DND-41 (cell line): Measurements from ENCODE around the gene RAI1.

ENCODE experiments used
- ATAC-seq: fragments of 200-7000 bp; cut with Tn5 transposase; 3 replicates; pipeline ENCODE4 v1.9.1; 2021; ENCODE audit warnings: low read depth; ENCODE audit not compliant: insufficient read depth
- DNase-seq: peaks from one replicate; pipeline ENCODE4 v3.0.0-alpha.2; 2020
- H2AFZ ChIP-seq: 2 replicates; pipeline ENCODE4 v1.6.0; 2012; ENCODE audit warnings: low read depth, low read length
- H3K27ac ChIP-seq: 2 replicates; pipeline ENCODE4 v1.5.1; 2012; ENCODE audit warnings: low read length, inconsistent platforms
- H3K27me3 ChIP-seq: fragments of 200-600 bp; sonication (generic); 2 replicates; pipeline ENCODE4 v1.6.0; 2012; ENCODE audit warnings: low read length, mild to moderate bottlenecking, inconsistent platforms; ENCODE audit not compliant: insufficient read depth, poor library complexity
- H3K36me3 ChIP-seq: 2 replicates; pipeline ENCODE4 v1.5.1; 2012; ENCODE audit warnings: low read length, inconsistent platforms; ENCODE audit not compliant: insufficient read depth
- H3K4me1 ChIP-seq: 2 replicates; pipeline ENCODE4 v1.5.1; 2012; ENCODE audit warnings: mild to moderate bottlenecking, low read length; ENCODE audit not compliant: insufficient read depth
- H3K4me2 ChIP-seq: 2 replicates; pipeline ENCODE4 v1.6.0; 2012; ENCODE audit warnings: mild to moderate bottlenecking, moderate library complexity, low read length, inconsistent platforms; ENCODE audit not compliant: insufficient read depth
- H3K4me3 ChIP-seq, 2 experiments: fragments of 200-600 bp in 1 of 2; shearing (Covaris generic) in 1 of 2; 2 replicates each; pipeline ENCODE4 v1.5.1; 2012 to 2016; ENCODE audit warnings: inconsistent platforms in 2 of 2, low read length in 2 of 2, mild to moderate bottlenecking in 2 of 2, low read depth in 1 of 2, moderate library complexity in 1 of 2
- H3K79me2 ChIP-seq: 2 replicates; pipeline ENCODE4 v1.6.0; 2012; ENCODE audit warnings: low read length, inconsistent platforms; ENCODE audit not compliant: insufficient read depth
- H3K9ac ChIP-seq: 2 replicates; pipeline ENCODE4 v1.6.0; 2012; ENCODE audit warnings: low read depth, mild to moderate bottlenecking, inconsistent platforms, low read length, moderate library complexity
- H3K9me3 ChIP-seq: 2 replicates; pipeline ENCODE4 v1.5.1; 2012; ENCODE audit warnings: low read length, moderate library complexity, mild to moderate bottlenecking, inconsistent platforms; ENCODE audit not compliant: insufficient read depth, severe bottlenecking
- H4K20me1 ChIP-seq: 2 replicates; pipeline ENCODE4 v1.6.0; 2012; ENCODE audit warnings: low read length; ENCODE audit not compliant: insufficient read depth
- EZH2 ChIP-seq: IDR thresholded peaks from 3 replicates; pipeline ENCODE4 v1.6.1; 2012; ENCODE audit warnings: borderline replicate concordance, low read depth, mild to moderate bottlenecking, moderate library complexity, low read length, inconsistent platforms; ENCODE audit not compliant: severe bottlenecking
- TF ChIP-seq, protein P1 (sequence below): IDR thresholded peaks from 2 replicates; pipeline ENCODE4 v1.5.1; 2012; ENCODE audit warnings: borderline replicate concordance, low read length, moderate library complexity, mild to moderate bottlenecking; ENCODE audit not compliant: poor library complexity, severe bottlenecking; ENCODE audit errors: extremely low read depth

RAI1 gene

DNA sequence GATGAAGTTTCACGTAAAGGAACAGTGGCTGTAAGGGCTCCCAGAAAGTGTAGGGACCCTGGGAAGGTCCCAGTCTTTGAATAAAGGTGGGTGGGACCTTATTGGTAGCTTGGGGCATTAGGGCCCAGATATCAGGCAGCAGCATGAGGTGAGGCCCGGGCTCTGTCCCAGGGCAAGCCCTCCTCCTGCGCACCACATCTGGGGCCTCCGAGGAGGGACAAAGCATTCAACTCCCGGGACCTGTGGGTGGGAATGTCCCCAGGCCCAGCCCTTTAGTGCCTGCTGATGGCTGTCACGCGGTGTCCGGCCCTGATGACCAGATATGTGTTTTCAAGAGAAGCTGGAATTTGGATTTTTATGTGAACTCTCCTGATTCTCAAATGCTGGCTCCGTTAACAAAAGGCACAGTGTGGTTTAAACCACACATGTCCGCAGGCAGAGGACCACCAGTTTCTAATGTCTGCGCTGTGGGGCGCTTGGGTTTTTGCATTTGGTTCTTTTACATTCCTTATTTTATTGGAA, 30.4 kb downstream of the RAI1 start:
- H4K20me1 ChIP-seq = peaks cover 92% of the 10 kb centered on the region
- H3K4me1 ChIP-seq = no peaks in the 10 kb centered on the region
- no peak for ATAC-seq
- H2AFZ ChIP-seq = no peak overlapping the region
- DNase-seq = no peak
- no peak overlapping the region for H3K27ac ChIP-seq
- no peak overlapping the region for H3K4me2 ChIP-seq
- H3K79me2 ChIP-seq = peaks cover 100% of the 10 kb centered on the region
- no peak for TF ChIP-seq EZH2
- TF ChIP-seq, protein P1, sequence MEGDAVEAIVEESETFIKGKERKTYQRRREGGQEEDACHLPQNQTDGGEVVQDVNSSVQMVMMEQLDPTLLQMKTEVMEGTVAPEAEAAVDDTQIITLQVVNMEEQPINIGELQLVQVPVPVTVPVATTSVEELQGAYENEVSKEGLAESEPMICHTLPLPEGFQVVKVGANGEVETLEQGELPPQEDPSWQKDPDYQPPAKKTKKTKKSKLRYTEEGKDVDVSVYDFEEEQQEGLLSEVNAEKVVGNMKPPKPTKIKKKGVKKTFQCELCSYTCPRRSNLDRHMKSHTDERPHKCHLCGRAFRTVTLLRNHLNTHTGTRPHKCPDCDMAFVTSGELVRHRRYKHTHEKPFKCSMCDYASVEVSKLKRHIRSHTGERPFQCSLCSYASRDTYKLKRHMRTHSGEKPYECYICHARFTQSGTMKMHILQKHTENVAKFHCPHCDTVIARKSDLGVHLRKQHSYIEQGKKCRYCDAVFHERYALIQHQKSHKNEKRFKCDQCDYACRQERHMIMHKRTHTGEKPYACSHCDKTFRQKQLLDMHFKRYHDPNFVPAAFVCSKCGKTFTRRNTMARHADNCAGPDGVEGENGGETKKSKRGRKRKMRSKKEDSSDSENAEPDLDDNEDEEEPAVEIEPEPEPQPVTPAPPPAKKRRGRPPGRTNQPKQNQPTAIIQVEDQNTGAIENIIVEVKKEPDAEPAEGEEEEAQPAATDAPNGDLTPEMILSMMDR = no peak
- no peaks in the 10 kb centered on the region for H3K9me3 ChIP-seq
- H3K27me3 ChIP-seq = no peaks in the 10 kb centered on the region
- peaks cover 9% of the 10 kb centered on the region for H3K36me3 ChIP-seq
- H3K4me3 ChIP-seq = no peak overlapping the region
- no peak overlapping the region for H3K9ac ChIP-seq

DNA sequence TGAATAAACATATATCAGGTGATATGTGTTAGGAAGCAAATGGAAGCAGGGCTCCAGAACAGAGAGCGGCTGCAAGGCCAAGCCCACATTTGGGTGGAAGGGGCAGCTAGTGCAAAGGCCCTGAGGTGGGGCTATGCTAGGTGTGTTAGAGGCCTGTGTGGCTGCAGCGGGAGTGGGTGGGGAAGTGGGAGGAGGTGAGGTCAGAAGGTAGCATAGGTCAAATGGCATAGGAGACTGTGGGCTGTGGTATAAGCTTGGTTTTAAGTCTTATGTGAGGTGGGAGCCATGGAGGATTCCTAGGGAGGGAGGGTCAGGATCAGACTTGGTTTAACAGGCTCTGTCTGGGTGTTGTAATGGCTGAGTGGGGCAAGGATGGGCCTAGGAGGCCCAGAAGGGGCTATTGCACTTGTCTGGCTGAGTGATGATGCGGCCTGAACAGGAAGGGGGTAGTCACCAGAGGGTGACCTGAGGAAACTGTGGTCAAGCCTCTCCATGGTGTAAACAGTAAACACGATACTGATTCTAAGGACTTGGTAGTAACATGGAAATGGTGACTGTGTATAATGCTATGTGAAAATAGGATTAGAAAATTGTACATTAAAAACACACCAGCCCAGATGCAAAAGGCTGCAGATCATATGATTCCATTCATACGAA, 31.1 kb downstream of the RAI1 start:
- peaks cover 100% of the 10 kb centered on the region for H3K79me2 ChIP-seq
- H3K9ac ChIP-seq = no peak overlapping the region
- no peak for TF ChIP-seq EZH2
- TF ChIP-seq, protein P1 = no peak
- H3K9me3 ChIP-seq = no peaks in the 10 kb centered on the region
- ATAC-seq = no peak
- DNase-seq = no peak
- H3K4me3 ChIP-seq = no peak overlapping the region
- no peak overlapping the region for H3K4me2 ChIP-seq
- no peaks in the 10 kb centered on the region for H3K27me3 ChIP-seq
- H2AFZ ChIP-seq = no peak overlapping the region
- H3K4me1 ChIP-seq = no peaks in the 10 kb centered on the region
- H4K20me1 ChIP-seq = peaks cover 93% of the 10 kb centered on the region
- H3K36me3 ChIP-seq = peaks cover 16% of the 10 kb centered on the region
- no peak overlapping the region for H3K27ac ChIP-seq

DNA sequence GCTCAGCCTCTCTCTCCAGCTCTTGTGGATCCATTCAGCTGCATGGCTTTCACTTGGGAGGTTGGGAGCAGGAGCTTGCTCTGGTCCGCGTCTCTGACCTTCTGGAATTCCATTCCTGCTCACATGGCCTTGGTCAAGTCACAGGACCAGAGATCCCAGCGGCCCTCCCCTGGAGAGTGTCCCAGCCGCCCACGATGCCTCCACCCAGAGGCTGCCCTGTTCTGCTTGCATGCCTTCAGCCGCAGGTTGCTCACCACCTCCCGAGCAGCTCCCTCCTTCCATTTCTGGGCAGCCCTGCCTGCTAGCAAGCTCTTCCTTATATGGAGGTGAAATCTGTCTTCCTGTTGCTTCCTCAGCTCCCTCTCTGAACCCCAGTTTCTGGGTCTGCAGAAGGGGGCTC, 32.6 kb downstream of the RAI1 start:
- Histone ChIP-seq H3K4me1 (no peaks in the 10 kb centered on the region), H4K20me1 (peaks cover 93% of the 10 kb centered on the region), H2AFZ (no peak overlapping the region), H3K27me3 (no peaks in the 10 kb centered on the region), H3K4me3 (no peak overlapping the region), H3K4me2 (no peak overlapping the region), H3K9me3 (no peaks in the 10 kb centered on the region), H3K79me2 (peaks cover 100% of the 10 kb centered on the region), H3K36me3 (peaks cover 16% of the 10 kb centered on the region), H3K27ac (no peak overlapping the region), H3K9ac (no peak overlapping the region)
- ATAC-seq (no peak), DNase-seq (no peak)
- TF ChIP-seq EZH2 = no peak
- TF ChIP-seq, protein P1 = no peak
